ENCODE data around the gene SF1. TPM values are rescaled to one million over a fixed set of nuclear protein-coding genes. Genes with fewer than 3 reads are reported as not detected.

Gene SF1
- total RNA-seq, 1 experiment from 2014 or later, result 386 TPM

DNA sequence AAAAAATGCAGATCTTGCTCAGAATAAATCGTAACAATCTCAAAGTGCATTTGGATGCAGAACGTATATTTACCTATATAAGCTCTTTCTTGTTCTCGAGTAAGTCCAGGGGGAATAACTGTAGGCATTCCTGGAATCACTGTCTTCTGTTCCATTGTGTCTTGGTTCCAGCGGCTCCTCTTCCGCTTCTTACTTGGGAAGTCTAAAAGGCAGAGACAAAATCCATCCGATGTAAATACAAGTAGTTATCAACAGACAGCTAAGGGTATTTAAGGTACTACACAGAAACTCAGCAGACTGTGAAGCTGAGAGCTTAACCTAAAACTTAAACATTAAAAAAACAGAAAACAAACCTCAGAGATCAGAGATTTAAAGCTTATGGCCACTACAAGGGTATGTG, 1.9 kb downstream of the SF1 start:
- H3K36me3 ChIP-seq (ENCODE audit: control insufficient read depth, insufficient read depth, low read length), result peaks cover 18% of the 10 kb centered on the region
- POLR2A ChIA-PET, result interaction anchor here (0.8 kb wide), 1 partner anchor 16 kb away, joined by 3 read pairs; no protein-coding TSS in a partner anchor

DNA sequence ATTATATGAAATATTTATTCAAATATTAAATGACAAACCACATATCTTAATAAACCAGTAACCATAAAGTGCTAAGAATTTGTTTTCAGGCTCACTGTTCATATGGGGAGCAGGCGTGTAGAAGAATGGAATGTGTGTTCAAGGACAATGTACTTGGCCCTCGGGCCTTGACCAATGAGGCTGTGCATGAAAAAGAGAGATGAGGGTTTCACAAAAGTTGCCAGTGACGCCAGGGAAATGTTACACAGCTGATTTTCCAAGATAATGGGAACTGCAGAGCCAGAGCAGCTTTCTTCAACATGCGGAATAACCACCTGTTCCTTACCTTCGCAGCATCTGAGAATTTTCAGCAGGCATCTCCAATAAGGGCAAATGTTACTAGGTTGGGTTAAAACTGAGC, 4.2 kb downstream of the SF1 start:
- Histone ChIP-seq H3K4me3 (ENCODE audit: low read depth, low read length) (no peak overlapping the region), H3K4me1 (peaks cover 10% of the 10 kb centered on the region), H3K9me3 (no peaks in the 10 kb centered on the region), H3K27me3 (replicated peaks; ENCODE audit: control insufficient read depth, insufficient read depth, low read length) (no peaks in the 10 kb centered on the region), H3K36me3 (ENCODE audit: control insufficient read depth, insufficient read depth, low read length) (peaks cover 30% of the 10 kb centered on the region)
- peaks cover 99% of the 10 kb centered on the region for H3K36me3 Mint-ChIP-seq (ENCODE audit: insufficient read depth, unreplicated experiment)
- no peaks in the 10 kb centered on the region for H3K9me3 Mint-ChIP-seq (ENCODE audit: unreplicated experiment)
- POLR2A ChIA-PET, result no interaction called here
- CTCF ChIA-PET, result no interaction called here
- TF ChIP-seq, protein P1, sequence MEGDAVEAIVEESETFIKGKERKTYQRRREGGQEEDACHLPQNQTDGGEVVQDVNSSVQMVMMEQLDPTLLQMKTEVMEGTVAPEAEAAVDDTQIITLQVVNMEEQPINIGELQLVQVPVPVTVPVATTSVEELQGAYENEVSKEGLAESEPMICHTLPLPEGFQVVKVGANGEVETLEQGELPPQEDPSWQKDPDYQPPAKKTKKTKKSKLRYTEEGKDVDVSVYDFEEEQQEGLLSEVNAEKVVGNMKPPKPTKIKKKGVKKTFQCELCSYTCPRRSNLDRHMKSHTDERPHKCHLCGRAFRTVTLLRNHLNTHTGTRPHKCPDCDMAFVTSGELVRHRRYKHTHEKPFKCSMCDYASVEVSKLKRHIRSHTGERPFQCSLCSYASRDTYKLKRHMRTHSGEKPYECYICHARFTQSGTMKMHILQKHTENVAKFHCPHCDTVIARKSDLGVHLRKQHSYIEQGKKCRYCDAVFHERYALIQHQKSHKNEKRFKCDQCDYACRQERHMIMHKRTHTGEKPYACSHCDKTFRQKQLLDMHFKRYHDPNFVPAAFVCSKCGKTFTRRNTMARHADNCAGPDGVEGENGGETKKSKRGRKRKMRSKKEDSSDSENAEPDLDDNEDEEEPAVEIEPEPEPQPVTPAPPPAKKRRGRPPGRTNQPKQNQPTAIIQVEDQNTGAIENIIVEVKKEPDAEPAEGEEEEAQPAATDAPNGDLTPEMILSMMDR (IDR thresholded peaks at IDR 0.05; ENCODE audit: insufficient read depth in 1 of 2, low read depth in 1 of 2, low read length in 1 of 2, severe bottlenecking in 1 of 2, unreplicated experiment in 1 of 2), result no peak
- no peaks in the 10 kb centered on the region for H3K27me3 Mint-ChIP-seq (ENCODE audit: insufficient read depth, unreplicated experiment)
- no peak for DNase-seq
- intact Hi-C loops (cut with micrococcal nuclease; ENCODE audit: unreplicated experiment), result loop anchor here (10.0 kb wide), 1 partner anchor 341 kb away; the partner anchor contains the start of genes TM7SF2 and ZNHIT2
- H3K4me3 Mint-ChIP-seq (ENCODE audit: unreplicated experiment), result no peak overlapping the region
- peaks cover 7% of the 10 kb centered on the region for H3K4me1 Mint-ChIP-seq (ENCODE audit: low read depth, unreplicated experiment)
- BruUV-seq (replicated peaks), result no TSS peak
- no peak overlapping the region for H3K27ac Mint-ChIP-seq (ENCODE audit: unreplicated experiment)

More for the DNA sequence above, 1.9 kb downstream of the SF1 start:
- TF ChIP-seq, protein P1 (IDR thresholded peaks at IDR 0.05; ENCODE audit: insufficient read depth in 1 of 2, low read depth in 1 of 2, low read length in 1 of 2, severe bottlenecking in 1 of 2, unreplicated experiment in 1 of 2), result no peak
- Histone ChIP-seq H3K4me3 (ENCODE audit: low read depth, low read length) (peak overlapping the region; percentile 99; the same call in 1 of the 2 replicates), H3K27me3 (replicated peaks; ENCODE audit: control insufficient read depth, insufficient read depth, low read length) (no peaks in the 10 kb centered on the region), H3K4me1 (peaks cover 17% of the 10 kb centered on the region), H3K9me3 (no peaks in the 10 kb centered on the region)
- intact Hi-C loops (cut with micrococcal nuclease; ENCODE audit: unreplicated experiment), result loop anchor here (5.0 to 10.0 kb wide), 2 partner anchors 66 to 338 kb away; partner anchors contain the start of genes CDC42BPG, TM7SF2 and ZNHIT2
- Mint-ChIP-seq H3K9me3 (ENCODE audit: unreplicated experiment) (no peaks in the 10 kb centered on the region), H3K27me3 (ENCODE audit: insufficient read depth, unreplicated experiment) (no peaks in the 10 kb centered on the region), H3K4me1 (ENCODE audit: low read depth, unreplicated experiment) (peaks cover 7% of the 10 kb centered on the region), H3K36me3 (ENCODE audit: insufficient read depth, unreplicated experiment) (peaks cover 79% of the 10 kb centered on the region), H3K27ac (ENCODE audit: unreplicated experiment) (no peak overlapping the region), H3K4me3 (ENCODE audit: unreplicated experiment) (peak overlapping the region; percentile 91)
- no TSS peak for BruUV-seq (replicated peaks)
- no peak for DNase-seq
- CTCF ChIA-PET, result no interaction called here

DNA sequence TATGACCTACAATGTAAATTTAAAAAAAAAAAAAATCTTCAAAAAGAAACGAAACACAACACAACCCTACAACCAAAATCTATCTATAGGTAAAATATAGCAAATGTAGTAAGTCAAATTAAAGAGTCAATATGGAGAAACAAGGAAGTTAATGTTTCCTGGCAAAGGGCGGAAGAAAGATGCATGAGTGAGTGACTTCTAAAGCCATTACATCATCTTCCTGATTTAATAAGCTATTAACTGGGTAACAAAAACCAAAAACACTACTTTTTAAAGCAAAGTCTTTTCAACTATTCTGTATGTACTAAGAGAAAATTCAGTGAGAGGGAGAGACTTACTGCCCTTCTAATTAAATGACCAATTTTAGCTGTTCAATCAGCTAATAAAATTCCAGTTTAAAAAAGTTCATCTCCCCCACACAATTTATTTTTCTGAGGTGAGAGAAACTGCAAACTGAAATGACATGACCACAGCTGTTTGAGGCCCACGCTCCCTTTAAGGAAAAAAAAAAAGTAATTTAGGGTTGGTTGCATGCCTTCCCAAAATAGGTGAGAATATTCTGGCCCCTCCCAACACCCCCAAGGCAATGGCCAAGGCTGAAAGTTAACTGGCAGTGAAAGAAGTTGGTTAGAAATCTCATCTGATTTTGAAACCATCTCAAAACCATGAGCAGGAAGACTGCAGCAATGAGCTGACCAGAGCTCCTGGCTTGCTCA, 5.9 kb downstream of the SF1 start:
- no peaks in the 10 kb centered on the region for H3K27me3 Mint-ChIP-seq (ENCODE audit: insufficient read depth, unreplicated experiment)
- BruUV-seq (replicated peaks), result no TSS peak
- DNase-seq, result no peak
- peaks cover 100% of the 10 kb centered on the region for H3K36me3 Mint-ChIP-seq (ENCODE audit: insufficient read depth, unreplicated experiment)
- H3K9me3 ChIP-seq, result no peaks in the 10 kb centered on the region
- H3K27me3 ChIP-seq (replicated peaks; ENCODE audit: control insufficient read depth, insufficient read depth, low read length), result no peaks in the 10 kb centered on the region
- H3K4me1 ChIP-seq, result peaks cover 10% of the 10 kb centered on the region
- no peak overlapping the region for H3K4me3 Mint-ChIP-seq (ENCODE audit: unreplicated experiment)
- ChIA-PET POLR2A (no interaction called here), CTCF (no interaction called here)
- H3K4me3 ChIP-seq (ENCODE audit: low read depth, low read length), result no peak overlapping the region
- no peak overlapping the region for H3K27ac Mint-ChIP-seq (ENCODE audit: unreplicated experiment)
- H3K36me3 ChIP-seq (ENCODE audit: control insufficient read depth, insufficient read depth, low read length), result peaks cover 36% of the 10 kb centered on the region
- intact Hi-C loops (cut with micrococcal nuclease; ENCODE audit: unreplicated experiment), result loop anchor here (10.0 kb wide), 1 partner anchor 342 kb away; the partner anchor contains the start of genes TM7SF2 and ZNHIT2
- no peaks in the 10 kb centered on the region for H3K9me3 Mint-ChIP-seq (ENCODE audit: unreplicated experiment)
- peaks cover 7% of the 10 kb centered on the region for H3K4me1 Mint-ChIP-seq (ENCODE audit: low read depth, unreplicated experiment)
- TF ChIP-seq, protein P1 (IDR thresholded peaks at IDR 0.05; ENCODE audit: insufficient read depth in 1 of 2, low read depth in 1 of 2, low read length in 1 of 2, severe bottlenecking in 1 of 2, unreplicated experiment in 1 of 2), result no peak
